C4-2B (cell line): ENCODE data around the gene MTX2.

ENCODE experiments used
- ZFX ChIP-seq: fragments of 450-650 bp; IDR thresholded peaks from 2 replicates; pipeline ENCODE4 v1.6.1; 2017
- TF ChIP-seq, protein P1 (sequence below): fragments of 450-650 bp; conservative IDR thresholded peaks from 2 replicates; pipeline ENCODE4 v1.5.1; 2017; ENCODE audit warnings: mild to moderate bottlenecking

DNA sequence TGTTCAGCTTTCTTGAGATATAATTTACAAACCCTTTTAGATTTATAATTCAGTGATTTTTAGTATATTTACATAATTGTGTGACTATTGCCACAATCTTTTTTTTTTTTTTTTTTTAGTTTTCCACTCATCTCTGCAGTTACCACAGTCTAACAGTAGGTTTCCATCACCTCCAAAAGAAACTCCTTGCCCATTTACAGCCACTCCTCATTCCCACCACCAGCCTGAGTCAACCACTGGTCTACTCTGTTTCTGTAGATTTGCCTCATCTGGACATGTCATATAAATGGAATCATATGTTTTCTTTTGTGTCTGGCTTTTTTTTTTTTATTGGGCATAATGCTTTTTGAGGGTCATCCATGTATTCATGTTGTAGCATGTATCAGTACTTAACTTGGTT, 16.1 kb downstream of the MTX2 start:
- TF ChIP-seq, protein P1, sequence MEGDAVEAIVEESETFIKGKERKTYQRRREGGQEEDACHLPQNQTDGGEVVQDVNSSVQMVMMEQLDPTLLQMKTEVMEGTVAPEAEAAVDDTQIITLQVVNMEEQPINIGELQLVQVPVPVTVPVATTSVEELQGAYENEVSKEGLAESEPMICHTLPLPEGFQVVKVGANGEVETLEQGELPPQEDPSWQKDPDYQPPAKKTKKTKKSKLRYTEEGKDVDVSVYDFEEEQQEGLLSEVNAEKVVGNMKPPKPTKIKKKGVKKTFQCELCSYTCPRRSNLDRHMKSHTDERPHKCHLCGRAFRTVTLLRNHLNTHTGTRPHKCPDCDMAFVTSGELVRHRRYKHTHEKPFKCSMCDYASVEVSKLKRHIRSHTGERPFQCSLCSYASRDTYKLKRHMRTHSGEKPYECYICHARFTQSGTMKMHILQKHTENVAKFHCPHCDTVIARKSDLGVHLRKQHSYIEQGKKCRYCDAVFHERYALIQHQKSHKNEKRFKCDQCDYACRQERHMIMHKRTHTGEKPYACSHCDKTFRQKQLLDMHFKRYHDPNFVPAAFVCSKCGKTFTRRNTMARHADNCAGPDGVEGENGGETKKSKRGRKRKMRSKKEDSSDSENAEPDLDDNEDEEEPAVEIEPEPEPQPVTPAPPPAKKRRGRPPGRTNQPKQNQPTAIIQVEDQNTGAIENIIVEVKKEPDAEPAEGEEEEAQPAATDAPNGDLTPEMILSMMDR: no peak
- no peak for TF ChIP-seq ZFX
